Endothelial cell of umbilical vein (primary cell): ENCODE results near the gene PSTPIP1. TPM values are rescaled to one million over a fixed set of nuclear protein-coding genes. Genes with fewer than 3 reads are reported as not detected.

Experiments
- BruUV-seq: library from RNA; stranded (reverse); fragments of 400-500 nt; replicated peaks from 2 replicates; lab custom pipeline; 2021; lab: Mats Ljungman, UMichigan
- CTCF ChIA-PET: fragments of 300-600, 350-600 bp; sonication (Branson Sonifier 250); formaldehyde crosslinking; loops from one replicate; lab custom pipeline; 2021; ENCODE audit warnings: antibody characterized with exemption, inconsistent platforms; lab: Charles Lee
- POLR2A ChIA-PET: fragments of 300-600, 350-600 bp; sonication (Branson Sonifier 250); formaldehyde crosslinking; loops from one replicate; lab custom pipeline; 2021; ENCODE audit warnings: antibody characterized with exemption, inconsistent platforms; lab: Charles Lee
- DNase-seq: peaks from one replicate; pipeline ENCODE4 v3.0.0-alpha.2; 2011; ENCODE audit warnings: low read depth, low spot score
- FAIRE-seq: peaks from 2 replicates; lab custom pipeline; 2011; peaks lifted over from hg19 to GRCh38; lab: Jason Lieb, UNC
- H2AFZ ChIP-seq: 2 replicates; pipeline ENCODE4 v1.6.0; 2012; ENCODE audit warnings: low read depth, low read length, control low read depth, inconsistent platforms
- H3K27ac ChIP-seq: 2 replicates; pipeline ENCODE4 v1.5.1; 2011; ENCODE audit warnings: low read depth, mild to moderate bottlenecking, control low read depth, low read length, moderate library complexity; ENCODE audit not compliant: insufficient read depth
- H3K27me3 ChIP-seq, 2 experiments: 2 replicates each; pipeline versions ENCODE4 v1.6.0 to v1.6.1; 2011; ENCODE audit warnings: low read length in 2 of 2, mixed read lengths in 1 of 2; ENCODE audit not compliant: control insufficient read depth in 2 of 2, insufficient read depth in 2 of 2
- H3K36me3 ChIP-seq, 2 experiments: 2 replicates in 1 of 2; 3 replicates in 1 of 2; pipeline ENCODE4 v1.5.1; 2011; ENCODE audit warnings: low read length in 2 of 2, mild to moderate bottlenecking in 1 of 2, moderate library complexity in 1 of 2; ENCODE audit not compliant: control insufficient read depth in 2 of 2, insufficient read depth in 2 of 2; ENCODE audit errors: extremely low read depth in 1 of 2
- H3K4me1 ChIP-seq: 3 replicates; pipeline ENCODE4 v1.5.1; 2011; ENCODE audit warnings: mild to moderate bottlenecking, low read length; ENCODE audit not compliant: control insufficient read depth, insufficient read depth; ENCODE audit errors: extremely low read depth
- H3K4me2 ChIP-seq: 2 replicates; pipeline ENCODE4 v1.6.1; 2011; ENCODE audit warnings: low read length, control low read depth, mixed read lengths; ENCODE audit not compliant: insufficient read depth
- H3K4me3 ChIP-seq, 3 experiments: fragments of 200-600 bp in 1 of 3; sonication (generic), shearing (Covaris generic) in 1 of 3; replicated peaks in 1 of 3; 2 replicates each; pipeline ENCODE4 v1.5.1; 2011 to 2016; ENCODE audit warnings: control low read depth in 3 of 3, low read length in 3 of 3, mild to moderate bottlenecking in 2 of 3, inconsistent platforms in 1 of 3, low read depth in 1 of 3, moderate library complexity in 1 of 3; ENCODE audit not compliant: insufficient read depth in 1 of 3
- H3K79me2 ChIP-seq: 2 replicates; pipeline ENCODE4 v1.6.0; 2012; ENCODE audit warnings: low read length, inconsistent platforms; ENCODE audit not compliant: control insufficient read depth, insufficient read depth
- H3K9ac ChIP-seq: replicated peaks from 2 replicates; pipeline ENCODE3; 2011; ENCODE audit warnings: low read length, control low read depth; ENCODE audit not compliant: insufficient read depth; ENCODE audit errors: extremely low read depth
- H3K9me1 ChIP-seq: replicated peaks from 3 replicates; pipeline ENCODE4 v1.6.0; 2011; ENCODE audit warnings: mild to moderate bottlenecking, low read length; ENCODE audit not compliant: control insufficient read depth, insufficient read depth; ENCODE audit errors: extremely low read depth
- H3K9me3 ChIP-seq: replicated peaks from 2 replicates; pipeline ENCODE4 v1.5.1; 2012; ENCODE audit warnings: low read length, inconsistent platforms; ENCODE audit not compliant: control insufficient read depth, insufficient read depth
- H4K20me1 ChIP-seq: replicated peaks from 2 replicates; pipeline ENCODE3; 2011; ENCODE audit warnings: mild to moderate bottlenecking, low read length; ENCODE audit not compliant: control insufficient read depth, insufficient read depth; ENCODE audit errors: extremely low read depth
- CTCF ChIP-seq, 2 donors: IDR thresholded peaks; 1 replicate in 1 of 2; 2 replicates in 1 of 2; pipeline ENCODE4 v1.5.1; 2011; ENCODE audit warnings: low read length in 2 of 2, mild to moderate bottlenecking in 2 of 2, moderate library complexity in 2 of 2, control low read depth in 1 of 2, inconsistent platforms in 1 of 2, low read depth in 1 of 2; ENCODE audit not compliant: insufficient read depth in 1 of 2; ENCODE audit errors: extremely low read depth in 1 of 2
- FOS ChIP-seq: IDR thresholded peaks from 2 replicates; pipeline ENCODE4 v1.6.1; 2011; ENCODE audit warnings: mild to moderate bottlenecking, low read length, moderate library complexity, borderline replicate concordance; ENCODE audit not compliant: insufficient read depth
- GATA2 ChIP-seq: IDR thresholded peaks from 2 replicates; pipeline ENCODE4 v1.7.0; 2011; ENCODE audit warnings: low read depth, mild to moderate bottlenecking, moderate library complexity, mixed read lengths, low read length; ENCODE audit not compliant: insufficient read length, insufficient read depth
- JUN ChIP-seq: IDR thresholded peaks from 2 replicates; pipeline ENCODE4 v1.6.1; 2011; ENCODE audit warnings: borderline replicate concordance, low read depth; ENCODE audit not compliant: insufficient read length, insufficient read depth
- dilution Hi-C: fragments of 300-500 bp; cut with MboI; formaldehyde crosslinking; loops from one replicate; pipeline ENCODE4 v1.15.0; 2019; ENCODE audit warnings: low sequenced_read_pairs; ENCODE audit not compliant: extremely low pct_ligation_motif_present
- intact Hi-C: fragments of 100-400 bp; cut with micrococcal nuclease; formaldehyde crosslinking; loops from one replicate; pipeline ENCODE4 v1.10.0; 2022
- polyA plus RNA-seq, 4 experiments: library from polyadenylated mRNA; depleted of rRNA in 3 of 4; stranded (reverse) in 3 of 4; unstranded in 1 of 4; fragments of >200 nt; gene quantifications; 2 replicates each; pipeline versions ENCODE4 v1.2.1 to v1.2.3, GENCODE V29; 2011 to 2012; ENCODE audit warnings: missing spikeins in 1 of 4
- total RNA-seq: library from RNA; stranded (reverse); gene quantifications from 2 replicates; pipeline ENCODE4 v1.2.3, GENCODE V29; 2021

PSTPIP1 gene
- total and polyA plus RNA-seq, 2 donors (not counting 3 experiments of a cell fraction or from before 2014, with no cell fraction given) = not detected

- no peak overlapping the region for H3K27ac ChIP-seq
- H3K9me3 ChIP-seq = no peaks in the 10 kb centered on the region
- no peak overlapping the region for H3K4me3 ChIP-seq
- dilution Hi-C loops = no loop called here
- H2AFZ ChIP-seq = no peak overlapping the region
- intact Hi-C loops = no loop called here
- no peaks in the 10 kb centered on the region for H4K20me1 ChIP-seq
- H3K9me1 ChIP-seq = no peaks in the 10 kb centered on the region
- no TSS peak for BruUV-seq
- TF ChIP-seq JUN = no peak
- no peak for TF ChIP-seq GATA2
- no peak for TF ChIP-seq FOS
- TF ChIP-seq CTCF (IDR thresholded peaks at IDR 0.05; ENCODE audit: extremely low read depth in 1 of 2, insufficient read depth in 1 of 2, low read depth in 1 of 2, low read length in 2 of 2) = no peak
- FAIRE-seq = no peak
- no peaks in the 10 kb centered on the region for H3K27me3 ChIP-seq
- H3K79me2 ChIP-seq = no peaks in the 10 kb centered on the region
- no peak overlapping the region for H3K9ac ChIP-seq
- H3K4me2 ChIP-seq = no peak overlapping the region
- peaks cover 8% of the 10 kb centered on the region for H3K4me1 ChIP-seq
- ChIA-PET POLR2A (no interaction called here), CTCF (interaction anchor here (1.7 kb wide), 1 partner anchor 45 kb away, joined by 4 read pairs; no protein-coding TSS in a partner anchor)
- H3K36me3 ChIP-seq = no peaks in the 10 kb centered on the region
- DNase-seq = no peak
Measured at GRCh38 chr15:77018796-77019505, 24.0 kb downstream of the PSTPIP1 start.
